HepG2 (cell line): Measurements from ENCODE around the gene CR1. TPM values are rescaled to one million over a fixed set of nuclear protein-coding genes. Genes with fewer than 3 reads are reported as not detected.

Experiments used
- CENPT ChIP-seq: sonication (generic); formaldehyde crosslinking; IDR thresholded peaks from 2 replicates; pipeline ENCODE4 v1.8.0; 2022; ENCODE audit warnings: low read depth, mild to moderate bottlenecking, moderate library complexity, missing genetic modification reagents
- JUNB ChIP-seq: sonication (generic); formaldehyde crosslinking; IDR thresholded peaks from 2 replicates; pipeline ENCODE4 v1.8.0; 2022; ENCODE audit warnings: missing genetic modification reagents, mild to moderate bottlenecking, borderline replicate concordance
- SALL1 ChIP-seq: sonication (generic); formaldehyde crosslinking; IDR thresholded peaks from 2 replicates; pipeline ENCODE4 v1.8.0; 2022; ENCODE audit warnings: mild to moderate bottlenecking, missing genetic modification reagents
- TBL1XR1 ChIP-seq: fragments of 150-350 bp; IDR thresholded peaks from 2 replicates; pipeline ENCODE4 v1.6.1; 2014; ENCODE audit warnings: borderline replicate concordance, low read length; ENCODE audit not compliant: partially characterized antibody
- YEATS2 ChIP-seq: sonication (generic); formaldehyde crosslinking; IDR thresholded peaks from 2 replicates; pipeline ENCODE4 v1.4.0; 2020; ENCODE audit warnings: missing genetic modification reagents, borderline replicate concordance
- ZNF451 ChIP-seq: sonication (generic); formaldehyde crosslinking; IDR thresholded peaks from 2 replicates; pipeline ENCODE4 v1.5.0; 2020; ENCODE audit warnings: mild to moderate bottlenecking, missing genetic modification reagents
- polyA plus RNA-seq, 8 experiments: library from polyadenylated mRNA; depleted of rRNA in 3 of 8; stranded (reverse) in 7 of 8; unstranded in 1 of 8; fragments of >200 nt; fragmentation: Illumina TruSeq in 4 of 8; extraction: Trizol in 4 of 8; gene quantifications; 2 replicates each; pipeline versions ENCODE4 v1.2.1 to v1.2.3, GENCODE V29; 2011 to 2016; ENCODE audit warnings: low read depth in 4 of 8, missing spikeins in 1 of 8, mixed read lengths in 1 of 8; ENCODE audit not compliant: insufficient read depth in 1 of 8
- total RNA-seq, 5 experiments: library from RNA; depleted of rRNA; stranded (reverse); fragments of >200 nt; fragmentation: Illumina TruSeq; extraction: Trizol; gene quantifications; 2 replicates each; pipeline ENCODE4 v1.2.3, GENCODE V29; 2016; ENCODE audit warnings: low read depth in 1 of 5
- TF ChIP-seq, protein P1 (sequence below): sonication (generic); formaldehyde crosslinking; IDR thresholded peaks from 2 replicates; pipeline ENCODE4 v1.5.1; 2020; ENCODE audit warnings: missing genetic modification reagents, mild to moderate bottlenecking, borderline replicate concordance
- TF ChIP-seq, protein P2 (sequence below): sonication (generic); formaldehyde crosslinking; IDR thresholded peaks from 2 replicates; pipeline ENCODE4 v1.9.0; 2022; ENCODE audit warnings: missing genetic modification reagents, mild to moderate bottlenecking, borderline replicate concordance
- TF ChIP-seq, protein P3 (sequence below): sonication (generic); formaldehyde crosslinking; IDR thresholded peaks from 2 replicates; pipeline ENCODE4 v1.4.0; 2020; ENCODE audit warnings: missing genetic modification reagents
- TF ChIP-seq, protein P4 (sequence below): IDR thresholded peaks from 2 replicates; pipeline ENCODE4 v1.4.0; 2020; ENCODE audit warnings: mild to moderate bottlenecking, missing genetic modification reagents

CR1 gene
- total and polyA plus RNA-seq, 2 of the 13 experiments (the other 11 are each of a cell fraction or from before 2014, with no cell fraction given): not detected

DNA sequence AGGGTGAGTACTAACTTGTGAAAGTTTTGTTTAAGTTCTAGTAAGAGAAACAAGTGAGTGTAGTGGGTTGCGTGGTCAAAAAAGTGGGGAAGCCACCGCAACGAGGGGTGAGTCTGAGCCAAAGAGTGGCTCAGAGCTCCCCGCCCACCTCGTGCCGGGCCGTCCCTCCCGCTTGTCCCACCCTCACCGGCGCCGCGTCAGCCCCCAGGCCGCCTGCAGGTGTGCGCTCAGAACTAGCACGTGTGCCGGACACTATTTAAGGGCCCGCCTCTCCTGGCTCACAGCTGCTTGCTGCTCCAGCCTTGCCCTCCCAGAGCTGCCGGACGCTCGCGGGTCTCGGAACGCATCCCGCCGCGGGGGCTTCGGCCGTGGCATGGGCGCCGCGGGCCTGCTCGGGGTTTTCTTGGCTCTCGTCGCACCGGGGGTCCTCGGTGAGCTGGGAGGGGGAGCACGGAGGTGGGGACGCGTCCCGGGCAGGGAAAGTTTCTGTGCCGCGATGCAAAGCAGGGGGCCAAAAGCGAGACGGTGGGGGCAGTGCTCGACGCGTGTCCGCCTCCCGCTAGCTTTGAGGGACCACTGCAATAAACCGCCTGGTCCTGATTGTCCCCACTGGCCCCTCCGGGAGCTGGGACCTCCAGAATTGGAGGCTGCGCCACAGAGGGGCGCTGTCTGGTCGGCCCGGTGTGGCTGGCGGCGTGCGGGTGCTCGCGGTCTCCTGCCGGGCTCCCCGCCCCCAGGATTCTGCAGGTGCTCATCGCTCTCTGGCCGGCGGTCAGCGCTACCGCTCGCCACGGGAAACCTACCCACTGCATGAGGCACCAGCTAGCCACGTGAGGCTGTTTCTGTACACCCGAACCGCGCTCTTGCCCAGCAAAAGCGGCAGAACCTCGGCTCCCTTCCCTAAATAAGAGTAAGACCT, 41.7 kb upstream of the CR1 start, which contains the start of gene CR2 (continued):
- TF ChIP-seq ZNF451 (no peak), SALL1 (CRISPR knock-in tag) (no peak), YEATS2 (CRISPR knock-in tag) (no peak), CENPT (CRISPR knock-in tag) (no peak), TBL1XR1 (no peak), JUNB (CRISPR knock-in tag) (no peak)
- TF ChIP-seq, protein P1, sequence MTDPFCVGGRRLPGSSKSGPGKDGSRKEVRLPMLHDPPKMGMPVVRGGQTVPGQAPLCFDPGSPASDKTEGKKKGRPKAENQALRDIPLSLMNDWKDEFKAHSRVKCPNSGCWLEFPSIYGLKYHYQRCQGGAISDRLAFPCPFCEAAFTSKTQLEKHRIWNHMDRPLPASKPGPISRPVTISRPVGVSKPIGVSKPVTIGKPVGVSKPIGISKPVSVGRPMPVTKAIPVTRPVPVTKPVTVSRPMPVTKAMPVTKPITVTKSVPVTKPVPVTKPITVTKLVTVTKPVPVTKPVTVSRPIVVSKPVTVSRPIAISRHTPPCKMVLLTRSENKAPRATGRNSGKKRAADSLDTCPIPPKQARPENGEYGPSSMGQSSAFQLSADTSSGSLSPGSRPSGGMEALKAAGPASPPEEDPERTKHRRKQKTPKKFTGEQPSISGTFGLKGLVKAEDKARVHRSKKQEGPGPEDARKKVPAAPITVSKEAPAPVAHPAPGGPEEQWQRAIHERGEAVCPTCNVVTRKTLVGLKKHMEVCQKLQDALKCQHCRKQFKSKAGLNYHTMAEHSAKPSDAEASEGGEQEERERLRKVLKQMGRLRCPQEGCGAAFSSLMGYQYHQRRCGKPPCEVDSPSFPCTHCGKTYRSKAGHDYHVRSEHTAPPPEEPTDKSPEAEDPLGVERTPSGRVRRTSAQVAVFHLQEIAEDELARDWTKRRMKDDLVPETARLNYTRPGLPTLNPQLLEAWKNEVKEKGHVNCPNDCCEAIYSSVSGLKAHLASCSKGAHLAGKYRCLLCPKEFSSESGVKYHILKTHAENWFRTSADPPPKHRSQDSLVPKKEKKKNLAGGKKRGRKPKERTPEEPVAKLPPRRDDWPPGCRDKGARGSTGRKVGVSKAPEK (CRISPR knock-in tag): no peak
- TF ChIP-seq, protein P2, sequence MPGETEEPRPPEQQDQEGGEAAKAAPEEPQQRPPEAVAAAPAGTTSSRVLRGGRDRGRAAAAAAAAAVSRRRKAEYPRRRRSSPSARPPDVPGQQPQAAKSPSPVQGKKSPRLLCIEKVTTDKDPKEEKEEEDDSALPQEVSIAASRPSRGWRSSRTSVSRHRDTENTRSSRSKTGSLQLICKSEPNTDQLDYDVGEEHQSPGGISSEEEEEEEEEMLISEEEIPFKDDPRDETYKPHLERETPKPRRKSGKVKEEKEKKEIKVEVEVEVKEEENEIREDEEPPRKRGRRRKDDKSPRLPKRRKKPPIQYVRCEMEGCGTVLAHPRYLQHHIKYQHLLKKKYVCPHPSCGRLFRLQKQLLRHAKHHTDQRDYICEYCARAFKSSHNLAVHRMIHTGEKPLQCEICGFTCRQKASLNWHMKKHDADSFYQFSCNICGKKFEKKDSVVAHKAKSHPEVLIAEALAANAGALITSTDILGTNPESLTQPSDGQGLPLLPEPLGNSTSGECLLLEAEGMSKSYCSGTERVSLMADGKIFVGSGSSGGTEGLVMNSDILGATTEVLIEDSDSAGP (CRISPR knock-in tag): peak; percentile 41; the same call in 1 of the 2 replicates
- TF ChIP-seq, protein P3, sequence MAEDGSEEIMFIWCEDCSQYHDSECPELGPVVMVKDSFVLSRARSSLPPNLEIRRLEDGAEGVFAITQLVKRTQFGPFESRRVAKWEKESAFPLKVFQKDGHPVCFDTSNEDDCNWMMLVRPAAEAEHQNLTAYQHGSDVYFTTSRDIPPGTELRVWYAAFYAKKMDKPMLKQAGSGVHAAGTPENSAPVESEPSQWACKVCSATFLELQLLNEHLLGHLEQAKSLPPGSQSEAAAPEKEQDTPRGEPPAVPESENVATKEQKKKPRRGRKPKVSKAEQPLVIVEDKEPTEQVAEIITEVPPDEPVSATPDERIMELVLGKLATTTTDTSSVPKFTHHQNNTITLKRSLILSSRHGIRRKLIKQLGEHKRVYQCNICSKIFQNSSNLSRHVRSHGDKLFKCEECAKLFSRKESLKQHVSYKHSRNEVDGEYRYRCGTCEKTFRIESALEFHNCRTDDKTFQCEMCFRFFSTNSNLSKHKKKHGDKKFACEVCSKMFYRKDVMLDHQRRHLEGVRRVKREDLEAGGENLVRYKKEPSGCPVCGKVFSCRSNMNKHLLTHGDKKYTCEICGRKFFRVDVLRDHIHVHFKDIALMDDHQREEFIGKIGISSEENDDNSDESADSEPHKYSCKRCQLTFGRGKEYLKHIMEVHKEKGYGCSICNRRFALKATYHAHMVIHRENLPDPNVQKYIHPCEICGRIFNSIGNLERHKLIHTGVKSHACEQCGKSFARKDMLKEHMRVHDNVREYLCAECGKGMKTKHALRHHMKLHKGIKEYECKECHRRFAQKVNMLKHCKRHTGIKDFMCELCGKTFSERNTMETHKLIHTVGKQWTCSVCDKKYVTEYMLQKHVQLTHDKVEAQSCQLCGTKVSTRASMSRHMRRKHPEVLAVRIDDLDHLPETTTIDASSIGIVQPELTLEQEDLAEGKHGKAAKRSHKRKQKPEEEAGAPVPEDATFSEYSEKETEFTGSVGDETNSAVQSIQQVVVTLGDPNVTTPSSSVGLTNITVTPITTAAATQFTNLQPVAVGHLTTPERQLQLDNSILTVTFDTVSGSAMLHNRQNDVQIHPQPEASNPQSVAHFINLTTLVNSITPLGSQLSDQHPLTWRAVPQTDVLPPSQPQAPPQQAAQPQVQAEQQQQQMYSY (CRISPR knock-in tag): no peak
- TF ChIP-seq, protein P4, sequence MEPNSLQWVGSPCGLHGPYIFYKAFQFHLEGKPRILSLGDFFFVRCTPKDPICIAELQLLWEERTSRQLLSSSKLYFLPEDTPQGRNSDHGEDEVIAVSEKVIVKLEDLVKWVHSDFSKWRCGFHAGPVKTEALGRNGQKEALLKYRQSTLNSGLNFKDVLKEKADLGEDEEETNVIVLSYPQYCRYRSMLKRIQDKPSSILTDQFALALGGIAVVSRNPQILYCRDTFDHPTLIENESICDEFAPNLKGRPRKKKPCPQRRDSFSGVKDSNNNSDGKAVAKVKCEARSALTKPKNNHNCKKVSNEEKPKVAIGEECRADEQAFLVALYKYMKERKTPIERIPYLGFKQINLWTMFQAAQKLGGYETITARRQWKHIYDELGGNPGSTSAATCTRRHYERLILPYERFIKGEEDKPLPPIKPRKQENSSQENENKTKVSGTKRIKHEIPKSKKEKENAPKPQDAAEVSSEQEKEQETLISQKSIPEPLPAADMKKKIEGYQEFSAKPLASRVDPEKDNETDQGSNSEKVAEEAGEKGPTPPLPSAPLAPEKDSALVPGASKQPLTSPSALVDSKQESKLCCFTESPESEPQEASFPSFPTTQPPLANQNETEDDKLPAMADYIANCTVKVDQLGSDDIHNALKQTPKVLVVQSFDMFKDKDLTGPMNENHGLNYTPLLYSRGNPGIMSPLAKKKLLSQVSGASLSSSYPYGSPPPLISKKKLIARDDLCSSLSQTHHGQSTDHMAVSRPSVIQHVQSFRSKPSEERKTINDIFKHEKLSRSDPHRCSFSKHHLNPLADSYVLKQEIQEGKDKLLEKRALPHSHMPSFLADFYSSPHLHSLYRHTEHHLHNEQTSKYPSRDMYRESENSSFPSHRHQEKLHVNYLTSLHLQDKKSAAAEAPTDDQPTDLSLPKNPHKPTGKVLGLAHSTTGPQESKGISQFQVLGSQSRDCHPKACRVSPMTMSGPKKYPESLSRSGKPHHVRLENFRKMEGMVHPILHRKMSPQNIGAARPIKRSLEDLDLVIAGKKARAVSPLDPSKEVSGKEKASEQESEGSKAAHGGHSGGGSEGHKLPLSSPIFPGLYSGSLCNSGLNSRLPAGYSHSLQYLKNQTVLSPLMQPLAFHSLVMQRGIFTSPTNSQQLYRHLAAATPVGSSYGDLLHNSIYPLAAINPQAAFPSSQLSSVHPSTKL (CRISPR knock-in tag): no peak
